ENCODE measurements around the gene SRPK1.

SRPK1 gene

DNA sequence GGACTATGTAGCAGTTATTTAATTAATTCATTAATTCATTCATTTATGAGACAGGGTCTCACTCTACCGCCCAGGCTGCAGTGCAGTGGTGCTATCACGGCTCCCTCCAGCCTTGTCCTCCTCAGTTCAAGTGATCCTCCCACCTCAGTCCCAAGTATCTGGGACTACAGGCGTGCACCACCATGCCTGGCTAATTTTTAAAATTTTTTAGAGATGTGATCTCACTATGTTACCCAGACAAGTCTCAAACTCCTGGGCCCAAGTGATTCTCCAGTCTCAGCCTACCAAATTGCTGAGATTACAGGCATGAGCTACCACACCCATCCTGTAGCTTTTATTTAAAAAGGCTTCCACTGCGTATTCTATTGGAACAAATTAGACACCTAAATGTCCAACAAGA lies 23.4 kb downstream of the SRPK1 start:
- Histone ChIP-seq H3K27me3 (ENCODE audit: control insufficient read depth, insufficient read depth, low read length) (no peaks in the 10 kb centered on the region), H3K9me3 (ENCODE audit: control insufficient read depth, insufficient read depth, low read length) (no peaks in the 10 kb centered on the region), H3K4me3 (ENCODE audit: low read depth, low read length) (no peak overlapping the region), H3K4me1 (ENCODE audit: control insufficient read depth, insufficient read depth, low read length) (peaks cover 21% of the 10 kb centered on the region), H3K36me3 (ENCODE audit: control insufficient read depth, insufficient read depth, low read length) (peaks cover 26% of the 10 kb centered on the region), H3K9ac (ENCODE audit: low read depth, low read length) (no peak overlapping the region), H3K27ac (ENCODE audit: low read depth, low read length) (no peak overlapping the region)

GRCh38 chr6:35897036-35897435 lies 23.9 kb downstream of the SRPK1 start:
- H3K9ac ChIP-seq (ENCODE audit: low read depth, low read length), result no peak overlapping the region
- H3K27me3 ChIP-seq (ENCODE audit: control insufficient read depth, insufficient read depth, low read length), result no peaks in the 10 kb centered on the region
- H3K36me3 ChIP-seq (ENCODE audit: control insufficient read depth, insufficient read depth, low read length), result peaks cover 26% of the 10 kb centered on the region
- H3K4me3 ChIP-seq (ENCODE audit: low read depth, low read length), result no peak overlapping the region
- H3K4me1 ChIP-seq (ENCODE audit: control insufficient read depth, insufficient read depth, low read length), result peaks cover 21% of the 10 kb centered on the region
- H3K27ac ChIP-seq (ENCODE audit: low read depth, low read length), result no peak overlapping the region
- H3K9me3 ChIP-seq (ENCODE audit: control insufficient read depth, insufficient read depth, low read length), result no peaks in the 10 kb centered on the region

DNA sequence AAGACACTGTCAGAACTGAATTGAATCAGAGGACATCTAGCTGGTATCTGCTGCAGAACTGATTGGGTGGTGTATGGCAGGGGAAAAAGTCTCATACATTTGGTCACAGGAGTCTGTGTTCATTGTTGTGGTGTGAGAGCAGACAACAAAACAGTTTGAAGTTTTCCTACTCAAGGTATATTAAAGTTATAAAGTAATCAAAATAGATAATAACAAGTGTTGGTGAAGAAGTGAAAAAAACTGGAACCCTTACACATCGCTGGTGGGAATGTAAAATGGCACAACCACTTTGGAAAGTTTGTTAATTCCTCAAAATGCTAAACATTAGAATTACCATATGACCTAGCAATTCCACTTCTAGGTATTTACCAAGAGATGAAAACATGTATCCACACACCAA lies 24.7 kb downstream of the SRPK1 start:
- Histone ChIP-seq H3K27ac (ENCODE audit: low read depth, low read length) (peak overlapping the region; percentile 6), H3K36me3 (ENCODE audit: control insufficient read depth, insufficient read depth, low read length) (peaks cover 25% of the 10 kb centered on the region)

GRCh38 chr6:35895560-35895959 lies 25.3 kb downstream of the SRPK1 start:
- no peak overlapping the region for H3K4me3 ChIP-seq (ENCODE audit: low read depth, low read length)
- H3K9me3 ChIP-seq (ENCODE audit: control insufficient read depth, insufficient read depth, low read length), result no peaks in the 10 kb centered on the region
- H3K27me3 ChIP-seq (ENCODE audit: control insufficient read depth, insufficient read depth, low read length), result no peaks in the 10 kb centered on the region
- peak overlapping the region; percentile 6 for H3K27ac ChIP-seq (ENCODE audit: low read depth, low read length)
- peaks cover 23% of the 10 kb centered on the region for H3K36me3 ChIP-seq (ENCODE audit: control insufficient read depth, insufficient read depth, low read length)
- H3K4me1 ChIP-seq (ENCODE audit: control insufficient read depth, insufficient read depth, low read length), result peaks cover 21% of the 10 kb centered on the region
- no peak overlapping the region for H3K9ac ChIP-seq (ENCODE audit: low read depth, low read length)

More for the DNA sequence above, 24.7 kb downstream of the SRPK1 start:
- H3K9ac ChIP-seq (ENCODE audit: low read depth, low read length), result no peak overlapping the region
- no peaks in the 10 kb centered on the region for H3K9me3 ChIP-seq (ENCODE audit: control insufficient read depth, insufficient read depth, low read length)
- no peaks in the 10 kb centered on the region for H3K27me3 ChIP-seq (ENCODE audit: control insufficient read depth, insufficient read depth, low read length)
- H3K4me3 ChIP-seq (ENCODE audit: low read depth, low read length), result no peak overlapping the region
- H3K4me1 ChIP-seq (ENCODE audit: control insufficient read depth, insufficient read depth, low read length), result peaks cover 21% of the 10 kb centered on the region

- H3K4me3 ChIP-seq (ENCODE audit: low read depth, low read length), result no peak overlapping the region
- no peaks in the 10 kb centered on the region for H3K9me3 ChIP-seq (ENCODE audit: control insufficient read depth, insufficient read depth, low read length)
- peaks cover 21% of the 10 kb centered on the region for H3K4me1 ChIP-seq (ENCODE audit: control insufficient read depth, insufficient read depth, low read length)
- H3K27ac ChIP-seq (ENCODE audit: low read depth, low read length), result peak overlapping the region; percentile 36
- H3K9ac ChIP-seq (ENCODE audit: low read depth, low read length), result no peak overlapping the region
- H3K27me3 ChIP-seq (ENCODE audit: control insufficient read depth, insufficient read depth, low read length), result no peaks in the 10 kb centered on the region
- peaks cover 22% of the 10 kb centered on the region for H3K36me3 ChIP-seq (ENCODE audit: control insufficient read depth, insufficient read depth, low read length)
Observed at GRCh38 chr6:35894776-35895175, 26.1 kb downstream of the SRPK1 start.

DNA sequence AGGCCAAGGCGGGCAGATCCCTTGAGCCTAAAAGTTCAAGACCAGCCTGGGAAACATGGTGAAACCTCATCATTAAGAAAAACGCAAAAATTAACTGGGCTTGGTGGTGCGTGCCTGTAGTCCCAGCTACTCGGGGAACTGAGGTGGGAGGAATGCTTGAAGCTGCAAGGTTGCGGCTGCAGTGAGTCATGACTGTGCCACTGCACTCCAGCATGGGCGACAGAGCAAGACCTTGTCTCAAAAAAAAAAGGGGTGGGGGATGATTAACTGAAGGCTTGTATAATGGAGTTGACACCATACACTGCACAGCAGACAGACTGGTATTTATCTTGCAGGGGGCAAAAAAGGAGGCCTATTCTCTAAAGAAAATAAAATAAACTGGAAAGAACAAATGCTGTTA lies 27.7 kb downstream of the SRPK1 start:
- H3K4me3 ChIP-seq (ENCODE audit: low read depth, low read length), result no peak overlapping the region
- peaks cover 21% of the 10 kb centered on the region for H3K4me1 ChIP-seq (ENCODE audit: control insufficient read depth, insufficient read depth, low read length)
- peaks cover 33% of the 10 kb centered on the region for H3K36me3 ChIP-seq (ENCODE audit: control insufficient read depth, insufficient read depth, low read length)
- H3K27ac ChIP-seq (ENCODE audit: low read depth, low read length), result no peak overlapping the region
- H3K9me3 ChIP-seq (ENCODE audit: control insufficient read depth, insufficient read depth, low read length), result no peaks in the 10 kb centered on the region
- H3K9ac ChIP-seq (ENCODE audit: low read depth, low read length), result no peak overlapping the region
- no peaks in the 10 kb centered on the region for H3K27me3 ChIP-seq (ENCODE audit: control insufficient read depth, insufficient read depth, low read length)

DNA sequence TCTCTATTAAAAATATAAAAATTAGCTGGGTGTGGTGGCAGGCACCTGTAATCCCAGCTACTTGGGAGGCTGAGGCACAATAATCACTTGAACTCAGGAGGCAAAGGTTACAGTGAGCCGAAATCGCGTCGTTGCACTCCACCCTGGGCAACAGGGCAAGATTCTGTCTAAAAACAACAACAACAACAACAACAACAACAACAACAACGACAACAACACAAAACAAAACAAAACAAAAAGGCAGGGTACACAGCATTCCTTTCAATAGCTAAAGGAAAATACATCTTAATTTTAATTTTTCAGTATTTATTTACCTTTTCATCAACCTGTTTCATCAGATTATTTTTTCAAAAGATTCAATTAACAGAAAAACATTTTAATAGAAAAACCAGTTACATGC lies 28.4 kb downstream of the SRPK1 start:
- H3K27ac ChIP-seq (ENCODE audit: low read depth, low read length), result no peak overlapping the region
- H3K36me3 ChIP-seq (ENCODE audit: control insufficient read depth, insufficient read depth, low read length), result peaks cover 41% of the 10 kb centered on the region
- H3K9me3 ChIP-seq (ENCODE audit: control insufficient read depth, insufficient read depth, low read length), result no peaks in the 10 kb centered on the region
- no peak overlapping the region for H3K4me3 ChIP-seq (ENCODE audit: low read depth, low read length)
- H3K27me3 ChIP-seq (ENCODE audit: control insufficient read depth, insufficient read depth, low read length), result no peaks in the 10 kb centered on the region
- no peak overlapping the region for H3K9ac ChIP-seq (ENCODE audit: low read depth, low read length)
- H3K4me1 ChIP-seq (ENCODE audit: control insufficient read depth, insufficient read depth, low read length), result peaks cover 21% of the 10 kb centered on the region

- Histone ChIP-seq H3K4me3 (ENCODE audit: low read depth, low read length) (no peak overlapping the region), H3K9me3 (ENCODE audit: control insufficient read depth, insufficient read depth, low read length) (no peaks in the 10 kb centered on the region), H3K4me1 (ENCODE audit: control insufficient read depth, insufficient read depth, low read length) (0 out of 2 replicates have a peak, but pooled peaks cover 4% of the 10 kb centered on the region), H3K9ac (ENCODE audit: low read depth, low read length) (no peak overlapping the region), H3K36me3 (ENCODE audit: control insufficient read depth, insufficient read depth, low read length) (peaks cover 65% of the 10 kb centered on the region), H3K27me3 (ENCODE audit: control insufficient read depth, insufficient read depth, low read length) (no peaks in the 10 kb centered on the region), H3K27ac (ENCODE audit: low read depth, low read length) (no peak overlapping the region)
Observed at GRCh38 chr6:35879151-35879550, 41.7 kb downstream of the SRPK1 start.

DNA sequence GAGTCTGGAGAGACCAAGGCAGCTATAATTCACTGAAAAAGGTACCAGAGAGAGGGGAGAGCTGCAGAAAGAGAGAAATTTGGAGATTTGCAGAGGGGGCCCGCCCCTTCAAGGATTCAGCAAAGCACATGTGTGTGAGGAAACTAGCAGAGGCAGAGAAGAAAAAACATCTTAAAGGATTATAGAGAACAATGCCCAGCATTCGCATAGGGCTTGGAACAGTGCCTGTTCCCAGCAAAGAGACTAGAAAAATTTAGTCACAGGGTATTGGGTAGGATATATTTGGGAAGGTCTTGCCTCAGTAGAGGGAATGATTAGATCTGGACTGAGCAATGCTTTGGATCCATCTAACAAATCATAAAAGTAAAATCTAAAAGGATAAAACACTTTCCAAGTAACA lies 44.0 kb downstream of the SRPK1 start:
- no peak overlapping the region for H3K4me3 ChIP-seq (ENCODE audit: low read depth, low read length)
- H3K36me3 ChIP-seq (ENCODE audit: control insufficient read depth, insufficient read depth, low read length), result peaks cover 64% of the 10 kb centered on the region
- no peak overlapping the region for H3K9ac ChIP-seq (ENCODE audit: low read depth, low read length)
- H3K9me3 ChIP-seq (ENCODE audit: control insufficient read depth, insufficient read depth, low read length), result no peaks in the 10 kb centered on the region
- H3K27ac ChIP-seq (ENCODE audit: low read depth, low read length), result peak overlapping the region; percentile 40
- H3K27me3 ChIP-seq (ENCODE audit: control insufficient read depth, insufficient read depth, low read length), result no peaks in the 10 kb centered on the region
- H3K4me1 ChIP-seq (ENCODE audit: control insufficient read depth, insufficient read depth, low read length), result 0 out of 2 replicates have a peak, but pooled peaks cover 4% of the 10 kb centered on the region

DNA sequence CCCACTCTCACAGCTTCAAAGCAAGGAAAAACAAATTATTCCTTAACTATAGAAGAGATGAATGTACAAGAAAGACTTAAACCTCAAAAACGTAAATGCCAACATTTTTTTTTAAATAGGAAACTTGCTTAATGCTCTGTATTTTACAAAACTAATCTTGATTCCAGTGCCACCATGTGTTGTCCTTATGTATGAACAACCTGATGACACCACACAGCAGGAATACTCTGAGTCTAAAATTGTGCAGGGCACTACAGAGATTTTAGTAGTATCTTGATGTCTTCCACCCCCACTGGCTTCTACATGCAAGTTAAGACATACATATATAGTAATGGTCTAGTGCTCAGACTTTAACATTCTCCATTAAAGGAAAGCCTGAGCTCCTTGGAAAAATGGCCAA lies 46.2 kb downstream of the SRPK1 start:
- H3K27ac ChIP-seq (ENCODE audit: low read depth, low read length), result no peak overlapping the region
- H3K4me3 ChIP-seq (ENCODE audit: low read depth, low read length), result no peak overlapping the region
- no peaks in the 10 kb centered on the region for H3K27me3 ChIP-seq (ENCODE audit: control insufficient read depth, insufficient read depth, low read length)
- no peaks in the 10 kb centered on the region for H3K9me3 ChIP-seq (ENCODE audit: control insufficient read depth, insufficient read depth, low read length)
- peaks cover 68% of the 10 kb centered on the region for H3K36me3 ChIP-seq (ENCODE audit: control insufficient read depth, insufficient read depth, low read length)
- H3K9ac ChIP-seq (ENCODE audit: low read depth, low read length), result no peak overlapping the region
- 0 out of 2 replicates have a peak, but pooled peaks cover 4% of the 10 kb centered on the region for H3K4me1 ChIP-seq (ENCODE audit: control insufficient read depth, insufficient read depth, low read length)

DNA sequence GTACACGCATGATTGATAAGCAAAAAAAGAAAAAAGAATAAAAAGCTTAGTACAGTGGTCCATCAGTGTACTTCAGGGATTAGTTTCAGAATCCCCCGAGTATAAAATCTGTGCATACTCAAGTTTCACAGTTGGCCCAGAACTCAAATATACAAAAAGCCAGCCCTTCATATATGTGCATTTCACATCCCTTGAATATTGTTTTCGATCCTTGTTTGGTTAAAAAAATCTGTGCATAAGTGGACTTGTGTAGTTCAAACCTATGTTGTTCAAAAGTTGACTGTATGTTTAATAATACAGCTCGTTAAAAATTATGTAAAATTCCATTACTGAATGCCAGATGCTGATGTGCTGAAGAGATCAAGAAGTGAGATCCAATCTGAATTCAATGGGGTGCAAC lies 61.5 kb downstream of the SRPK1 start:
- peaks cover 13% of the 10 kb centered on the region for H3K4me1 ChIP-seq (ENCODE audit: control insufficient read depth, insufficient read depth, low read length)
- H3K9ac ChIP-seq (ENCODE audit: low read depth, low read length), result no peak overlapping the region
- no peak overlapping the region for H3K27ac ChIP-seq (ENCODE audit: low read depth, low read length)
- peaks cover 92% of the 10 kb centered on the region for H3K36me3 ChIP-seq (ENCODE audit: control insufficient read depth, insufficient read depth, low read length)
- no peaks in the 10 kb centered on the region for H3K27me3 ChIP-seq (ENCODE audit: control insufficient read depth, insufficient read depth, low read length)
- H3K4me3 ChIP-seq (ENCODE audit: low read depth, low read length), result no peak overlapping the region
- no peaks in the 10 kb centered on the region for H3K9me3 ChIP-seq (ENCODE audit: control insufficient read depth, insufficient read depth, low read length)

GRCh38 chr6:35857853-35858252 lies 63.0 kb downstream of the SRPK1 start:
- Histone ChIP-seq H3K9me3 (ENCODE audit: control insufficient read depth, insufficient read depth, low read length) (no peaks in the 10 kb centered on the region), H3K36me3 (ENCODE audit: control insufficient read depth, insufficient read depth, low read length) (peaks cover 93% of the 10 kb centered on the region), H3K9ac (ENCODE audit: low read depth, low read length) (no peak overlapping the region), H3K4me1 (ENCODE audit: control insufficient read depth, insufficient read depth, low read length) (peaks cover 13% of the 10 kb centered on the region), H3K27ac (ENCODE audit: low read depth, low read length) (peak overlapping the region; percentile 55), H3K4me3 (ENCODE audit: low read depth, low read length) (no peak overlapping the region), H3K27me3 (ENCODE audit: control insufficient read depth, insufficient read depth, low read length) (no peaks in the 10 kb centered on the region)

All from HUES48 (cell line).